B cell (primary cell): ENCODE measurements around the gene EIF4EBP2. TPM values are rescaled to one million over a fixed set of nuclear protein-coding genes. Genes with fewer than 3 reads are reported as not detected.

Experiments used
- ATAC-seq: fragments of 200-7000 bp; cut with Tn5 transposase; one replicate; pipeline ENCODE4 v1.10.0; 2021; ENCODE audit warnings: low read depth, mild to moderate bottlenecking, moderate number of reproducible peaks, moderate library complexity
- CTCF ChIA-PET: fragments of 350-600 bp; sonication (Branson Sonifier 250); formaldehyde crosslinking; loops from one replicate; lab custom pipeline; 2021; ENCODE audit warnings: antibody characterized with exemption, inconsistent platforms; lab: Charles Lee
- POLR2A ChIA-PET: fragments of 350-600 bp; sonication (Branson Sonifier 250); formaldehyde crosslinking; loops from one replicate; lab custom pipeline; 2021; ENCODE audit warnings: antibody characterized with exemption; lab: Charles Lee
- DNase-seq: peaks from one replicate; pipeline ENCODE4 v3.0.0; 2013
- H2AFZ ChIP-seq: 2 replicates; pipeline ENCODE4 v1.6.1; 2012; ENCODE audit warnings: mild to moderate bottlenecking, low read depth, low read length; ENCODE audit not compliant: insufficient read depth, poor library complexity, severe bottlenecking
- H3K27ac ChIP-seq, 2 donors: 1 replicate in 1 of 2; 2 replicates in 1 of 2; pipeline ENCODE4 v1.5.1; 2012 to 2013; ENCODE audit warnings: low read length in 2 of 2, mild to moderate bottlenecking in 2 of 2, moderate library complexity in 1 of 2
- H3K27me3 ChIP-seq, 4 experiments: fragments of 200-600 bp in 1 of 4; sonication (generic) in 1 of 4; replicated peaks in 1 of 4; 1 replicate in 2 of 4; 2 replicates in 2 of 4; pipeline versions ENCODE4 v1.6.1 to v1.7.0; 2013 to 2016; ENCODE audit warnings: low read length in 3 of 4, mild to moderate bottlenecking in 2 of 4, mixed read lengths in 1 of 4, moderate library complexity in 1 of 4; ENCODE audit not compliant: insufficient read depth in 4 of 4, control insufficient read depth in 3 of 4; ENCODE audit errors: control extremely low read depth in 1 of 4
- H3K36me3 ChIP-seq, 2 experiments: replicated peaks in 1 of 2; 1 replicate in 1 of 2; 2 replicates in 1 of 2; pipeline versions ENCODE4 v1.6.1 to v1.7.1; 2013; ENCODE audit warnings: low read length in 1 of 2; ENCODE audit not compliant: insufficient read depth in 2 of 2, control insufficient read depth in 1 of 2; ENCODE audit errors: control extremely low read depth in 1 of 2, extremely low read depth in 1 of 2
- H3K4me1 ChIP-seq, 2 donors: fragments of 200-600 bp in 1 of 2; sonication (generic) in 1 of 2; 1 replicate in 1 of 2; 2 replicates in 1 of 2; pipeline versions ENCODE4 v1.5.1 to v1.6.1; 2013 to 2017; ENCODE audit warnings: low read length in 2 of 2; ENCODE audit not compliant: control insufficient read depth in 2 of 2, insufficient read depth in 2 of 2
- H3K4me2 ChIP-seq: replicated peaks from 2 replicates; pipeline ENCODE3; 2012; ENCODE audit warnings: mild to moderate bottlenecking, low read depth, low read length; ENCODE audit not compliant: poor library complexity, severe bottlenecking
- H3K4me3 ChIP-seq, 5 experiments: fragments of 200-600 bp in 1 of 5; sonication (generic) in 1 of 5; 1 replicate in 3 of 5; 2 replicates in 2 of 5; pipeline versions ENCODE4 v1.5.1 to v1.7.0; 2011 to 2016; ENCODE audit warnings: low read length in 4 of 5, mild to moderate bottlenecking in 4 of 5, low read depth in 2 of 5, control low read depth in 1 of 5, moderate library complexity in 1 of 5; ENCODE audit not compliant: insufficient read depth in 1 of 5; ENCODE audit errors: control extremely low read depth in 1 of 5, extremely low read depth in 1 of 5
- H3K79me2 ChIP-seq: fragments of 200-600 bp; sonication (generic); one replicate; pipeline ENCODE4 v1.6.0; 2016; ENCODE audit warnings: low read length; ENCODE audit not compliant: control insufficient read depth, insufficient read depth
- H3K9ac ChIP-seq: fragments of 200-600 bp; sonication (generic); 2 replicates; pipeline ENCODE4 v1.6.1; 2017; ENCODE audit warnings: mild to moderate bottlenecking, low read length, moderate library complexity
- H3K9me3 ChIP-seq, 3 donors: one replicate each; pipeline versions ENCODE4 v1.6.1 to v1.7.1; 2013; ENCODE audit warnings: low read length in 2 of 3; ENCODE audit not compliant: control insufficient read depth in 2 of 3, insufficient read depth in 1 of 3; ENCODE audit errors: control extremely low read depth in 1 of 3
- H4K20me1 ChIP-seq: 2 replicates; pipeline ENCODE4 v1.6.0; 2012; ENCODE audit warnings: mild to moderate bottlenecking, low read length; ENCODE audit not compliant: insufficient read depth, control insufficient read depth, poor library complexity, severe bottlenecking
- H3K27ac Mint-ChIP-seq: one replicate; pipeline ENCODE4 v1.8.0; 2021; ENCODE audit warnings: mixed read lengths
- H3K27me3 Mint-ChIP-seq: one replicate; pipeline ENCODE4 v1.8.0; 2021; ENCODE audit warnings: mixed read lengths
- H3K4me1 Mint-ChIP-seq: one replicate; pipeline ENCODE4 v1.8.0; 2021; ENCODE audit warnings: mixed read lengths
- H3K4me3 Mint-ChIP-seq: one replicate; pipeline ENCODE4 v1.8.0; 2021; ENCODE audit warnings: mixed read lengths
- H3K9me3 Mint-ChIP-seq: one replicate; pipeline ENCODE4 v1.8.0; 2022; ENCODE audit warnings: mixed read lengths; ENCODE audit not compliant: insufficient read depth
- CTCF ChIP-seq: fragments of 200-600 bp; IDR thresholded peaks from one replicate; pipeline ENCODE4 v1.8.0; 2022; ENCODE audit warnings: antibody characterized with exemption, mild to moderate bottlenecking
- EZH2 ChIP-seq: IDR thresholded peaks from 2 replicates; pipeline ENCODE4 v1.6.1; 2012; ENCODE audit warnings: borderline replicate concordance, low read depth, mild to moderate bottlenecking, moderate library complexity, low read length; ENCODE audit not compliant: insufficient read depth, poor library complexity, severe bottlenecking
- WGBS: methylation state at CpG from one replicate; pipeline ENCODE4 v1.1.5; 2013; ENCODE audit warnings: missing lambda C conversion rate; ENCODE audit not compliant: insufficient coverage; 5-methylcytosine and 5-hydroxymethylcytosine counted together
- intact Hi-C: fragments of 100-400 bp; cut with micrococcal nuclease; formaldehyde crosslinking; loops from one replicate; pipeline ENCODE4 v1.10.0; 2022
- polyA plus RNA-seq: library from polyadenylated mRNA; depleted of rRNA; stranded (reverse); fragments of >200 nt; gene quantifications from 2 replicates; pipeline ENCODE4 v1.2.3, GENCODE V29; 2012
- total RNA-seq, 2 donors: library from RNA; stranded (reverse); fragments of 120-200 nt in 1 of 2; gene quantifications; 1 replicate in 1 of 2; 2 replicates in 1 of 2; pipeline versions ENCODE4 v1.2.3 to v1.2.4, GENCODE V29; 2013 to 2022

EIF4EBP2 gene
- total and polyA plus RNA-seq, 2 donors (not counting 1 experiment from before 2014, with no cell fraction given) = 8.7 to 37.8 TPM

GRCh38 chr10:70367195-70367796 lies 36.6 kb upstream of the EIF4EBP2 start:
- Histone ChIP-seq H3K27me3 (no peaks in the 10 kb centered on the region), H3K4me2 (no peak overlapping the region), H3K27ac (no peak overlapping the region), H3K9me3 (no peaks in the 10 kb centered on the region), H3K9ac (no peak overlapping the region), H3K4me3 (no peak overlapping the region), H4K20me1 (no peaks in the 10 kb centered on the region), H3K36me3 (no peaks in the 10 kb centered on the region), H2AFZ (no peak overlapping the region), H3K4me1 (peaks cover 2 to 11% of the 10 kb centered on the region in 2 donors), H3K79me2 (no peaks in the 10 kb centered on the region)
- CTCF ChIA-PET = interaction anchor here (0.6 to 19.7 kb wide), 9 partner anchors 12 to 168 kb away, joined by 3 to 778 read pairs (median 4); partner anchors contain the start of genes EIF4EBP2 and PPA1
- Mint-ChIP-seq H3K27me3 (no peaks in the 10 kb centered on the region), H3K27ac (no peak overlapping the region), H3K4me1 (peaks cover 10% of the 10 kb centered on the region), H3K9me3 (no peaks in the 10 kb centered on the region), H3K4me3 (no peak overlapping the region)
- intact Hi-C loops = no loop called here
- ATAC-seq = no peak
- DNase-seq = no peak
- 93% methylated on average over 3 of the region's 8 CpGs for WGBS
- no peak for TF ChIP-seq EZH2
- POLR2A ChIA-PET = no interaction called here

DNA sequence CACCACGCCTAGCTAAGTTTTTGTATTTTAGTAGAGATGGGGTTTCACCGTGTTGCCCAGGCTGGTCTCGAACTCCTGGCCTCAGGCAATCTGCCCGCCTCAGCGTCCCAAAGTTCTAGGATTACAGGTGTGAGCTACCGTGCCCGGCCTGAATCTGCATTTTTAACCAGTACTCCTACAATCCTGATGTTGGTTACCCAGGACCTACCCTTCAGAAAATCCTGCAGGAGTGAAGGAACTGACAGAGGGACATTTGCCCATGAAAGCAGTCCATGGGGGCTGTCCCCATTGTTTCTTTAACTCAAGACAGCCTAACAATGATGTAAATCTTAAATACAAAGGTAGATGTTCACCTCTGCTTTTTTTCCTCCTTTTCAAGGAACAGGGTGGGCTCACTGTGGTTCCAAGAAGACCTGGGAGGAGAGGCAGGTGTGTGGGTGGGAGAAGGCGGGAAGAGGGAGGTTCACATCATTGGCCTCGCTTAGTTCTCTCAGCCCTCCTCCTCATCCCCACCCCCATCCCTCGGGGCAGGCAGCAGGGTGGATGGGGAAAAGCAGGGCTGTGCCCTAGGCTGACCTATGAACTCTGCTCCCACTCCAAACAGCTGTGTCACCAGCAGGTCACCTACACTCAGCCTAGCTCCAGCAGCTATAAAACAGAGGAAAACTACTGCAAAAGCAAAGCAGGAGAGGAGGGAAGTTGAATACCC lies 35.0 kb upstream of the EIF4EBP2 start:
- no peak overlapping the region for H3K9ac ChIP-seq
- H3K79me2 ChIP-seq = no peaks in the 10 kb centered on the region
- H3K27ac ChIP-seq = no peak overlapping the region
- ChIA-PET POLR2A (no interaction called here), CTCF (interaction anchor here (1.5 to 19.7 kb wide), 3 partner anchors 10 to 144 kb away, joined by 3 to 778 read pairs (median 4); partner anchors contain the start of gene PPA1)
- no peak for ATAC-seq
- no peak overlapping the region for H3K4me3 ChIP-seq
- Mint-ChIP-seq H3K27me3 (no peaks in the 10 kb centered on the region), H3K4me3 (no peak overlapping the region), H3K4me1 (peaks cover 8% of the 10 kb centered on the region), H3K9me3 (no peaks in the 10 kb centered on the region), H3K27ac (no peak overlapping the region)
- H3K36me3 ChIP-seq = no peaks in the 10 kb centered on the region
- no peak overlapping the region for H3K4me2 ChIP-seq
- DNase-seq = no peak
- H3K4me1 ChIP-seq = peaks cover 2 to 9% of the 10 kb centered on the region in 2 donors
- no peaks in the 10 kb centered on the region for H3K27me3 ChIP-seq
- WGBS = 93% methylated on average over 7 of the region's 10 CpGs
- no peak overlapping the region for H2AFZ ChIP-seq
- no peaks in the 10 kb centered on the region for H3K9me3 ChIP-seq
- no peaks in the 10 kb centered on the region for H4K20me1 ChIP-seq
- no peak for TF ChIP-seq CTCF
- TF ChIP-seq EZH2 = no peak
- intact Hi-C loops = no loop called here
